Stimulated activated naive CD4-positive, alpha-beta T cell (primary cell): ENCODE data around the gene CTSZ.
"Not testable (repeated sequence)": the region's sequence is repeated elsewhere in the genome, so short reads cannot be mapped to it uniquely, and the experiment has no call there.

Experiments
- DNase-seq, 6 experiments: peaks; one replicate each; lab custom pipeline; 2025; lab: John Stamatoyannopoulos, UW

The CTSZ gene

GRCh38 chr20:58997141-58997770 is 9.8 kb downstream of the CTSZ start:
- DNase-seq: no peak

- no peak for DNase-seq
Measured at GRCh38 chr20:58996226-58996611, 10.8 kb downstream of the CTSZ start.

GRCh38 chr20:58995461-58996225 is 11.4 kb downstream of the CTSZ start:
- no peak for DNase-seq

GRCh38 chr20:58994390-58995159 is 12.5 kb downstream of the CTSZ start:
- no peak for DNase-seq

- DNase-seq: no peak
Measured at GRCh38 chr20:58993332-58994248, 13.5 kb downstream of the CTSZ start.

- no peak for DNase-seq
Measured at GRCh38 chr20:58992911-58993310, 14.1 kb downstream of the CTSZ start.

GRCh38 chr20:58991715-58992114 is 15.3 kb downstream of the CTSZ start:
- no peak for DNase-seq

GRCh38 chr20:58990651-58991445 is 16.2 kb downstream of the CTSZ start:
- no peak for DNase-seq

- no peak for DNase-seq
Measured at GRCh38 chr20:58989196-58989595, 17.9 kb downstream of the CTSZ start.

- DNase-seq: no peak
Measured at GRCh38 chr20:58988565-58988882, 18.5 kb downstream of the CTSZ start.

GRCh38 chr20:58987790-58988564 is 19.1 kb downstream of the CTSZ start:
- no peak for DNase-seq

- no peak for DNase-seq
Measured at GRCh38 chr20:58986968-58987517, 20.0 kb downstream of the CTSZ start.

GRCh38 chr20:58986286-58986967 is 20.6 kb downstream of the CTSZ start:
- DNase-seq: no peak

- no peak for DNase-seq
Measured at GRCh38 chr20:58985656-58986055, 21.4 kb downstream of the CTSZ start.

- no peak for DNase-seq
Measured at GRCh38 chr20:58984691-58985090, 22.4 kb downstream of the CTSZ start.

- not testable (repeated sequence) for DNase-seq
Measured at GRCh38 chr20:58983115-58983468, 24.0 kb downstream of the CTSZ start.

GRCh38 chr20:58982406-58983114 is 24.5 kb downstream of the CTSZ start:
- DNase-seq: no peak

- peak in 3 of 6 experiments; percentile 8 to 54 (median 32) for DNase-seq
Measured at GRCh38 chr20:58981628-58982364, 25.3 kb downstream of the CTSZ start.
